K562 (cell line): ENCODE measurements around the gene TUBA4B. TPM values are rescaled to one million over a fixed set of nuclear protein-coding genes. Genes with fewer than 3 reads are reported as not detected.

Source experiments
- BRD4 ChIP-seq: fragments of 200-600 bp; sonication (generic); IDR thresholded peaks from 2 replicates; pipeline ENCODE4 v1.6.1; 2017; ENCODE audit warnings: inconsistent platforms
- CXXC5 ChIP-seq: fragments of 250-450 bp; sonication (Bioruptor Pico); IDR thresholded peaks from 2 replicates; pipeline ENCODE4 v1.8.0; 2022; ENCODE audit warnings: inconsistent platforms, mild to moderate bottlenecking, moderate library complexity
- ELF4 ChIP-seq: fragments of 450-650 bp; formaldehyde crosslinking; IDR thresholded peaks from 2 replicates; pipeline ENCODE4 v1.4.0; 2022; ENCODE audit warnings: missing genetic modification characterization
- HNRNPLL ChIP-seq: fragments of 200-400 bp; formaldehyde crosslinking; IDR thresholded peaks from 2 replicates; pipeline ENCODE4 v1.6.1; 2017; ENCODE audit warnings: low read length, low read depth, mild to moderate bottlenecking; ENCODE audit not compliant: poor library complexity, severe bottlenecking
- MBD2 ChIP-seq: sonication (generic); IDR thresholded peaks from 2 replicates; pipeline ENCODE4 v1.6.1; 2016; ENCODE audit warnings: low read depth, borderline replicate concordance
- NFXL1 ChIP-seq: fragments of 450-650 bp; formaldehyde crosslinking; IDR thresholded peaks from 2 replicates; pipeline ENCODE4 v1.4.0; 2021; ENCODE audit warnings: mild to moderate bottlenecking
- PHF20 ChIP-seq: fragments of 450-650 bp; IDR thresholded peaks from 2 replicates; pipeline ENCODE4 v1.6.1; 2018; ENCODE audit not compliant: partially characterized antibody
- POLR2A ChIP-seq: fragments of 450-650 bp; conservative IDR thresholded peaks from 2 replicates; pipeline ENCODE4 v1.6.1; 2016
- POLR2AphosphoS5 ChIP-seq: IDR thresholded peaks from 2 replicates; pipeline ENCODE4 v1.6.1; 2011; ENCODE audit warnings: mild to moderate bottlenecking, low read depth, low read length, moderate library complexity; ENCODE audit not compliant: control insufficient read depth, insufficient read depth
- POLR2B ChIP-seq: fragments of 450-650 bp; IDR thresholded peaks from 2 replicates; pipeline ENCODE4 v1.6.1; 2018; ENCODE audit warnings: low read depth; ENCODE audit not compliant: partially characterized antibody
- POLR2G ChIP-seq: fragments of 200-400 bp; formaldehyde crosslinking; IDR thresholded peaks from 2 replicates; pipeline ENCODE4 v1.6.1; 2017; ENCODE audit warnings: low read depth, mild to moderate bottlenecking, antibody characterized with exemption, low read length, moderate library complexity
- SFPQ ChIP-seq: fragments of 200-400 bp; formaldehyde crosslinking; IDR thresholded peaks from 2 replicates; pipeline ENCODE4 v1.6.1; 2017; ENCODE audit warnings: mild to moderate bottlenecking, low read depth, low read length, moderate library complexity
- SNAPC5 ChIP-seq: fragments of 250-450 bp; sonication (Bioruptor Pico); IDR thresholded peaks from 2 replicates; pipeline ENCODE4 v1.8.0; 2021; ENCODE audit warnings: moderate library complexity, mild to moderate bottlenecking, inconsistent platforms
- SP1 ChIP-seq: sonication (generic); formaldehyde crosslinking; IDR thresholded peaks from 2 replicates; pipeline ENCODE4 v1.8.1; 2022; ENCODE audit warnings: mild to moderate bottlenecking, missing genetic modification reagents
- TAF1 ChIP-seq: IDR thresholded peaks from 2 replicates; pipeline ENCODE4 v1.6.1; 2011; ENCODE audit warnings: mild to moderate bottlenecking, low read length, moderate library complexity; ENCODE audit not compliant: insufficient read depth, control insufficient read depth, severe bottlenecking; ENCODE audit errors: extremely low read depth
- XRCC5 ChIP-seq: fragments of 200-400 bp; formaldehyde crosslinking; IDR thresholded peaks from 2 replicates; pipeline ENCODE4 v1.6.1; 2017; ENCODE audit warnings: low read depth, mild to moderate bottlenecking, low read length
- polyA plus RNA-seq, 8 experiments: library from polyadenylated mRNA; depleted of rRNA in 4 of 8; stranded (reverse) in 5 of 8; unstranded in 3 of 8; fragments of >200 nt; fragmentation: Nextera tagmentation in 2 of 8; fragmentation: Illumina TruSeq in 1 of 8; extraction: Ambion mirVana in 2 of 8; extraction: Trizol in 1 of 8; gene quantifications; 2 replicates each; pipeline versions ENCODE4 v1.2.1 to v1.2.3, GENCODE V29; 2011 to 2014; ENCODE audit warnings: inconsistent platforms in 1 of 8, missing spikeins in 1 of 8
- total RNA-seq, 7 experiments: library from RNA; depleted of rRNA in 6 of 7; stranded (reverse); fragments of >200 nt in 6 of 7; fragmentation: Illumina TruSeq in 2 of 7; extraction: Trizol in 2 of 7; gene quantifications; 2 replicates each; pipeline versions ENCODE4 v1.2.1 to v1.2.3, GENCODE V29; 2011 to 2021; ENCODE audit warnings: low replicate concordance in 1 of 7
- TF ChIP-seq, protein P1 (sequence below), 2 experiments: fragments of 200-800 bp in 1 of 2; sonication (Bioruptor generic) in 1 of 2; sonication (generic) in 1 of 2; formaldehyde crosslinking in 1 of 2; IDR thresholded peaks in 1 of 2; conservative IDR thresholded peaks in 1 of 2; 2 replicates each; pipeline versions ENCODE4 v1.5.0 to v1.6.1; 2016 to 2020; ENCODE audit warnings: missing compliant biosample characterization in 1 of 2, missing genetic modification characterization in 1 of 2, missing genetic modification reagents in 1 of 2
- TF ChIP-seq, protein P2 (sequence below): fragments of 250-450 bp; sonication (Bioruptor Pico); IDR thresholded peaks from 2 replicates; pipeline ENCODE4 v1.4.0; 2020

TUBA4B gene
- total and polyA plus RNA-seq, 9 of the 15 experiments (the other 6 are each of a cell fraction or from before 2014, with no cell fraction given), result 0.04 TPM; not detected in 8

DNA sequence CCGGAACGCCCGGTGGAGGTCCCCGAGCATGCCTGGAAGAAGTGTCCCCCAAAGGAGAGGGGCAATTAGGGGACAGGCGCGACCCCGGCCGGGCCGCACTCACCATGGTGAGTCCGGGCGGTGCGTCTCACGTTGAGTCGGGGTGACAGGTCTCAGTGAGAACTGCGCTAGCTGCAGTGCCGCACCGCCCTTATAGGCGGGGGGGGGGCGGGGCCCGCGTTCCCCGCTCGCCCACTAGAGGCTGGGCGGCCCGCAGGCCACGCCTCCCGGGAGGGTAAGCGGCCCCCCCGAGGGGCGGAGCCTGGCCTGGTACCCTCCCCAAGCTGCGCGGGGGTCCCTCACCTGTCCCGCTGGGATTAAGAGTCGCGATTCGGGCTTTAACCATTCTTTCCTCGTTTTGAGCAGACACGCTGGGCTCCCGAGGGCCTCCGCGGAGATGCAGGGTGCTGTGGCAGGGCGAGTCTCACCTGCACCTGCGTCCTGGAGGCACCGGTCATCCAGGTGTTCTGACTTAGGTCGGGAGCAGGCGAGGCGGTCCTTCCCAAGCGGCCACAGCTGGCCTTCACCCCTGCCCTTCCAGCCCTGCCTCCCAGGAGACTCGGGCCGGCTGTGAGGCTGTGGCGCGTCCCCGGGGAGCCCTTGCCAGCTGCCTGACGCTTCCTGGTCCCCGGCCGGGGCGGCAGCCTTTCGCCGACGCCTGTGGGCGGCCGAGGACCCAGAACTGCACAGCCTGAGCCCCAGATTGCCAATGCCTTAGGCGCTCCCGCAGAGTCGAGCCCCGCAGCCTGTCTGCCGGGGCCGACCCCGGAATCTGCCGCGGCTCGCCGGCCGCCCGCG is 928 bp downstream of the TUBA4B start, which contains the start of gene TUBA4A (continued):
- TF ChIP-seq TAF1, result peak; percentile 63
- no peak for TF ChIP-seq NFXL1 (CRISPR knock-in tag)
- TF ChIP-seq HNRNPLL, result peak; percentile 20
- peak; percentile 59 for TF ChIP-seq CXXC5
- TF ChIP-seq, protein P1, sequence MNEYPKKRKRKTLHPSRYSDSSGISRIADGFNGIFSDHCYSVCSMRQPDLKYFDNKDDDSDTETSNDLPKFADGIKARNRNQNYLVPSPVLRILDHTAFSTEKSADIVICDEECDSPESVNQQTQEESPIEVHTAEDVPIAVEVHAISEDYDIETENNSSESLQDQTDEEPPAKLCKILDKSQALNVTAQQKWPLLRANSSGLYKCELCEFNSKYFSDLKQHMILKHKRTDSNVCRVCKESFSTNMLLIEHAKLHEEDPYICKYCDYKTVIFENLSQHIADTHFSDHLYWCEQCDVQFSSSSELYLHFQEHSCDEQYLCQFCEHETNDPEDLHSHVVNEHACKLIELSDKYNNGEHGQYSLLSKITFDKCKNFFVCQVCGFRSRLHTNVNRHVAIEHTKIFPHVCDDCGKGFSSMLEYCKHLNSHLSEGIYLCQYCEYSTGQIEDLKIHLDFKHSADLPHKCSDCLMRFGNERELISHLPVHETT (CRISPR knock-in tag; conservative IDR thresholded peaks at IDR 0.05 in 1 of 2, IDR thresholded peaks at IDR 0.05 in 1 of 2), result no peak
- TF ChIP-seq, protein P2, sequence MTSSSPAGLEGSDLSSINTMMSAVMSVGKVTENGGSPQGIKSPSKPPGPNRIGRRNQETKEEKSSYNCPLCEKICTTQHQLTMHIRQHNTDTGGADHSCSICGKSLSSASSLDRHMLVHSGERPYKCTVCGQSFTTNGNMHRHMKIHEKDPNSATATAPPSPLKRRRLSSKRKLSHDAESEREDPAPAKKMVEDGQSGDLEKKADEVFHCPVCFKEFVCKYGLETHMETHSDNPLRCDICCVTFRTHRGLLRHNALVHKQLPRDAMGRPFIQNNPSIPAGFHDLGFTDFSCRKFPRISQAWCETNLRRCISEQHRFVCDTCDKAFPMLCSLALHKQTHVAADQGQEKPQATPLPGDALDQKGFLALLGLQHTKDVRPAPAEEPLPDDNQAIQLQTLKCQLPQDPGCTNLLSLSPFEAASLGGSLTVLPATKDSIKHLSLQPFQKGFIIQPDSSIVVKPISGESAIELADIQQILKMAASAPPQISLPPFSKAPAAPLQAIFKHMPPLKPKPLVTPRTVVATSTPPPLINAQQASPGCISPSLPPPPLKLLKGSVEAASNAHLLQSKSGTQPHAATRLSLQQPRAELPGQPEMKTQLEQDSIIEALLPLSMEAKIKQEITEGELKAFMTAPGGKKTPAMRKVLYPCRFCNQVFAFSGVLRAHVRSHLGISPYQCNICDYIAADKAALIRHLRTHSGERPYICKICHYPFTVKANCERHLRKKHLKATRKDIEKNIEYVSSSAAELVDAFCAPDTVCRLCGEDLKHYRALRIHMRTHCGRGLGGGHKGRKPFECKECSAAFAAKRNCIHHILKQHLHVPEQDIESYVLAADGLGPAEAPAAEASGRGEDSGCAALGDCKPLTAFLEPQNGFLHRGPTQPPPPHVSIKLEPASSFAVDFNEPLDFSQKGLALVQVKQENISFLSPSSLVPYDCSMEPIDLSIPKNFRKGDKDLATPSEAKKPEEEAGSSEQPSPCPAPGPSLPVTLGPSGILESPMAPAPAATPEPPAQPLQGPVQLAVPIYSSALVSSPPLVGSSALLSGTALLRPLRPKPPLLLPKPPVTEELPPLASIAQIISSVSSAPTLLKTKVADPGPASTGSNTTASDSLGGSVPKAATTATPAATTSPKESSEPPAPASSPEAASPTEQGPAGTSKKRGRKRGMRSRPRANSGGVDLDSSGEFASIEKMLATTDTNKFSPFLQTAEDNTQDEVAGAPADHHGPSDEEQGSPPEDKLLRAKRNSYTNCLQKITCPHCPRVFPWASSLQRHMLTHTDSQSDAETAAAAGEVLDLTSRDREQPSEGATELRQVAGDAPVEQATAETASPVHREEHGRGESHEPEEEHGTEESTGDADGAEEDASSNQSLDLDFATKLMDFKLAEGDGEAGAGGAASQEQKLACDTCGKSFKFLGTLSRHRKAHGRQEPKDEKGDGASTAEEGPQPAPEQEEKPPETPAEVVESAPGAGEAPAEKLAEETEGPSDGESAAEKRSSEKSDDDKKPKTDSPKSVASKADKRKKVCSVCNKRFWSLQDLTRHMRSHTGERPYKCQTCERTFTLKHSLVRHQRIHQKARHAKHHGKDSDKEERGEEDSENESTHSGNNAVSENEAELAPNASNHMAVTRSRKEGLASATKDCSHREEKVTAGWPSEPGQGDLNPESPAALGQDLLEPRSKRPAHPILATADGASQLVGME (CRISPR knock-in tag), result no peak
- TF ChIP-seq POLR2AphosphoS5, result peak; percentile 75; the same call in 1 of the 2 replicates
- TF ChIP-seq XRCC5, result no peak
- peak; percentile 71 for TF ChIP-seq POLR2B
- TF ChIP-seq POLR2A, result peak; percentile 91
- TF ChIP-seq POLR2G, result peak; percentile 99
- TF ChIP-seq PHF20, result no peak
- no peak for TF ChIP-seq BRD4
- no peak for TF ChIP-seq SFPQ
- peak; percentile 29; the same call in 1 of the 2 replicates for TF ChIP-seq MBD2
- no peak for TF ChIP-seq SNAPC5
- TF ChIP-seq SP1, result peak; percentile 73; the same call in 1 of the 2 replicates
- no peak for TF ChIP-seq ELF4 (CRISPR knock-in tag)
